Peyer's patch (tissue), 4 donors: ENCODE data around the gene ARIH2.

ENCODE experiments used
- POLR2A ChIP-seq, 2 donors: fragments of 450-650 bp; IDR thresholded peaks; one replicate each; pipeline ENCODE4 v1.5.1; 2017; ENCODE audit warnings: antibody characterized with exemption in 2 of 2, mild to moderate bottlenecking in 2 of 2, moderate library complexity in 2 of 2
- TF ChIP-seq, protein P1 (sequence below), 6 experiments: fragments of 450-650 bp in 4 of 6; fragments of 200-600 bp in 2 of 6; sonication (generic) in 1 of 6; IDR thresholded peaks; one replicate each; pipeline ENCODE4 v1.5.1; 2017 to 2019; ENCODE audit warnings: antibody characterized with exemption in 6 of 6, mild to moderate bottlenecking in 3 of 6, moderate library complexity in 1 of 6

DNA sequence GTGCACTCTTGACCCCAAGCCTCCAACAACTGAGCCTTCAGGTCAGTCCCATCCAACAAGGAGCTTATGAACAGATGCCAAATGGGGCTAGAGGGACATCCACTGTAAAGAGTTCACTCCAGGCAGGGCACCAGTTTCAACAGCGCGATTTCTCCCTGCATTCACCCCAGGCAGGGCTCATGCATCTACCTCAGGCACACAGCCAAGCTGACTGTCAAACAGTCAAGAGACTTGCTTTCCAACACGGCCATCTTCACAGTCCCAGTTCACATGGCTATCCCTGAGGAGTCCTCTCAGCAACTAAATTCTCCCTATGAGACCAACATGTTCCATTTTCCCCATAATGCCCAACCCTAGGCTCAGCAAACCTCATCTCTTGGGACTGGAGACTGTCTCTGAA, 37.6 kb upstream of the ARIH2 start:
- TF ChIP-seq, protein P1, sequence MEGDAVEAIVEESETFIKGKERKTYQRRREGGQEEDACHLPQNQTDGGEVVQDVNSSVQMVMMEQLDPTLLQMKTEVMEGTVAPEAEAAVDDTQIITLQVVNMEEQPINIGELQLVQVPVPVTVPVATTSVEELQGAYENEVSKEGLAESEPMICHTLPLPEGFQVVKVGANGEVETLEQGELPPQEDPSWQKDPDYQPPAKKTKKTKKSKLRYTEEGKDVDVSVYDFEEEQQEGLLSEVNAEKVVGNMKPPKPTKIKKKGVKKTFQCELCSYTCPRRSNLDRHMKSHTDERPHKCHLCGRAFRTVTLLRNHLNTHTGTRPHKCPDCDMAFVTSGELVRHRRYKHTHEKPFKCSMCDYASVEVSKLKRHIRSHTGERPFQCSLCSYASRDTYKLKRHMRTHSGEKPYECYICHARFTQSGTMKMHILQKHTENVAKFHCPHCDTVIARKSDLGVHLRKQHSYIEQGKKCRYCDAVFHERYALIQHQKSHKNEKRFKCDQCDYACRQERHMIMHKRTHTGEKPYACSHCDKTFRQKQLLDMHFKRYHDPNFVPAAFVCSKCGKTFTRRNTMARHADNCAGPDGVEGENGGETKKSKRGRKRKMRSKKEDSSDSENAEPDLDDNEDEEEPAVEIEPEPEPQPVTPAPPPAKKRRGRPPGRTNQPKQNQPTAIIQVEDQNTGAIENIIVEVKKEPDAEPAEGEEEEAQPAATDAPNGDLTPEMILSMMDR (IDR thresholded peaks at IDR 0.05): no peak
- TF ChIP-seq POLR2A (IDR thresholded peaks at IDR 0.05): no peak
